Mesenchymal stem cell (in vitro differentiated cells and primary cell): ENCODE results near the gene RHOXF2.
"Not testable (repeated sequence)": the region's sequence is repeated elsewhere in the genome, so short reads cannot be mapped to it uniquely, and the experiment has no call there.

Experiments
- DNase-seq: peaks from one replicate; pipeline ENCODE4 v3.0.0-alpha.2; 2013
- H2AFZ ChIP-seq: one replicate; pipeline ENCODE4 v1.6.1; 2013; ENCODE audit warnings: low read depth, mild to moderate bottlenecking, control low read depth, inconsistent platforms, low read length, moderate library complexity
- H2AK5ac ChIP-seq: 2 replicates; pipeline ENCODE4 v1.6.1; 2013; ENCODE audit warnings: low read length, moderate library complexity, mild to moderate bottlenecking, inconsistent platforms; ENCODE audit not compliant: severe bottlenecking
- H2BK120ac ChIP-seq: one replicate; pipeline ENCODE4 v1.6.1; 2013; ENCODE audit warnings: low read depth, mild to moderate bottlenecking, inconsistent platforms, low read length, moderate library complexity
- H2BK12ac ChIP-seq, 2 experiments: one replicate each; pipeline ENCODE4 v1.6.1; 2013; ENCODE audit warnings: inconsistent platforms in 2 of 2, low read length in 2 of 2, mild to moderate bottlenecking in 2 of 2, moderate library complexity in 2 of 2, control low read depth in 1 of 2
- H2BK15ac ChIP-seq: one replicate; pipeline ENCODE4 v1.6.1; 2013; ENCODE audit warnings: mild to moderate bottlenecking, low read depth, inconsistent platforms; ENCODE audit not compliant: poor library complexity, severe bottlenecking
- H2BK5ac ChIP-seq: 2 replicates; pipeline ENCODE4 v1.6.1; 2013; ENCODE audit warnings: low read depth, mild to moderate bottlenecking, low read length, control low read depth, inconsistent platforms; ENCODE audit not compliant: poor library complexity, severe bottlenecking
- H3K14ac ChIP-seq, 2 experiments: one replicate each; pipeline ENCODE4 v1.6.1; 2013; ENCODE audit warnings: inconsistent platforms in 2 of 2, low read length in 2 of 2, control low read depth in 1 of 2, mild to moderate bottlenecking in 1 of 2, moderate library complexity in 1 of 2
- H3K18ac ChIP-seq, 2 experiments: one replicate each; pipeline ENCODE4 v1.6.1; 2013; ENCODE audit warnings: inconsistent platforms in 2 of 2, low read length in 2 of 2, control low read depth in 1 of 2, low read depth in 1 of 2, mild to moderate bottlenecking in 1 of 2
- H3K23ac ChIP-seq, 2 experiments: one replicate each; pipeline ENCODE4 v1.6.1; 2013; ENCODE audit warnings: inconsistent platforms in 2 of 2, low read length in 2 of 2, mild to moderate bottlenecking in 2 of 2, moderate library complexity in 2 of 2, control low read depth in 1 of 2
- H3K27ac ChIP-seq: 2 replicates; pipeline ENCODE4 v1.5.1; 2013; ENCODE audit warnings: mild to moderate bottlenecking, moderate library complexity, low read length, control low read depth, inconsistent platforms; ENCODE audit not compliant: poor library complexity, severe bottlenecking
- H3K27me3 ChIP-seq, 2 experiments: 2 replicates each; pipeline versions ENCODE4 v1.6.1 to v1.7.0; 2013; ENCODE audit warnings: low read length in 2 of 2, mild to moderate bottlenecking in 2 of 2, moderate library complexity in 2 of 2, control low read depth in 1 of 2, inconsistent platforms in 1 of 2; ENCODE audit not compliant: control insufficient read depth in 1 of 2, insufficient read depth in 1 of 2
- H3K36me3 ChIP-seq, 2 experiments: 2 replicates each; pipeline versions ENCODE4 v1.6.1 to v1.7.0; 2013; ENCODE audit warnings: low read length in 2 of 2, control low read depth in 1 of 2, inconsistent platforms in 1 of 2, low read depth in 1 of 2, mild to moderate bottlenecking in 1 of 2; ENCODE audit not compliant: insufficient read depth in 2 of 2, control insufficient read depth in 1 of 2
- H3K4ac ChIP-seq, 2 experiments: one replicate each; pipeline ENCODE4 v1.6.1; 2013; ENCODE audit warnings: inconsistent platforms in 2 of 2, low read length in 2 of 2, mild to moderate bottlenecking in 2 of 2, moderate library complexity in 2 of 2, control low read depth in 1 of 2, low read depth in 1 of 2
- H3K4me1 ChIP-seq: 2 replicates; pipeline ENCODE4 v1.6.1; 2013; ENCODE audit warnings: low read depth, low read length, control low read depth; ENCODE audit not compliant: control insufficient read depth, insufficient read depth
- H3K4me2 ChIP-seq: 2 replicates; pipeline ENCODE4 v1.6.1; 2013; ENCODE audit warnings: low read length, mild to moderate bottlenecking, inconsistent platforms; ENCODE audit not compliant: poor library complexity, severe bottlenecking
- H3K4me3 ChIP-seq, 2 experiments: 2 replicates each; pipeline versions ENCODE4 v1.5.1 to v1.7.0; 2013; ENCODE audit warnings: low read length in 2 of 2, mild to moderate bottlenecking in 2 of 2, control low read depth in 1 of 2, low read depth in 1 of 2; ENCODE audit not compliant: insufficient read depth in 1 of 2
- H3K79me1 ChIP-seq: replicated peaks from 2 replicates; pipeline ENCODE4 v1.6.1; 2013; ENCODE audit warnings: mild to moderate bottlenecking, control low read depth, low read length, inconsistent platforms; ENCODE audit not compliant: poor library complexity, severe bottlenecking
- H3K9ac ChIP-seq: 2 replicates; pipeline ENCODE4 v1.7.0; 2013; ENCODE audit warnings: mild to moderate bottlenecking, low read length, moderate library complexity
- H3K9me3 ChIP-seq: 2 replicates; pipeline ENCODE4 v1.7.0; 2013; ENCODE audit warnings: mild to moderate bottlenecking, low read length; ENCODE audit not compliant: control insufficient read depth
- H4K8ac ChIP-seq: one replicate; pipeline ENCODE4 v1.6.1; 2013; ENCODE audit warnings: inconsistent platforms, mild to moderate bottlenecking, low read length, moderate library complexity
- H4K91ac ChIP-seq: one replicate; pipeline ENCODE4 v1.6.1; 2013; ENCODE audit warnings: mild to moderate bottlenecking, low read length, inconsistent platforms
- WGBS: methylation state at CpG from one replicate; pipeline ENCODE4 v1.1.7; 2013; ENCODE audit warnings: mixed read lengths; 5-methylcytosine and 5-hydroxymethylcytosine counted together

Gene RHOXF2

GRCh38 chrX:120159086-120159485 lies 673 bp downstream of the RHOXF2 start:
- not testable (repeated sequence) for H2AFZ ChIP-seq, H3K4ac ChIP-seq, H3K14ac ChIP-seq, H3K4me1 ChIP-seq, H2BK5ac ChIP-seq, H2BK15ac ChIP-seq, H3K23ac ChIP-seq, H2BK12ac ChIP-seq, H2AK5ac ChIP-seq, H4K8ac ChIP-seq, H3K27ac ChIP-seq, DNase-seq, H3K4me2 ChIP-seq, H4K91ac ChIP-seq, H3K18ac ChIP-seq, H3K4me3 ChIP-seq, H3K36me3 ChIP-seq, H3K9me3 ChIP-seq, H2BK120ac ChIP-seq, H3K27me3 ChIP-seq, H3K79me1 ChIP-seq, H3K9ac ChIP-seq
- WGBS: no CpG with 5 or more reads among the region's 33 CpGs

- no CpG with 5 or more reads among the region's 6 CpGs for WGBS
- not testable (repeated sequence) for DNase-seq, H3K36me3 ChIP-seq, H2BK15ac ChIP-seq, H3K18ac ChIP-seq, H3K27me3 ChIP-seq, H4K8ac ChIP-seq, H3K4me2 ChIP-seq, H3K4ac ChIP-seq, H3K79me1 ChIP-seq, H3K9me3 ChIP-seq, H2AK5ac ChIP-seq, H3K27ac ChIP-seq, H2BK5ac ChIP-seq, H2BK120ac ChIP-seq, H4K91ac ChIP-seq, H3K4me3 ChIP-seq, H3K4me1 ChIP-seq, H3K14ac ChIP-seq, H2BK12ac ChIP-seq, H3K23ac ChIP-seq, H2AFZ ChIP-seq, H3K9ac ChIP-seq
These were observed 34.8 kb downstream of the RHOXF2 start for GRCh38 chrX:120193254-120193653.

DNA sequence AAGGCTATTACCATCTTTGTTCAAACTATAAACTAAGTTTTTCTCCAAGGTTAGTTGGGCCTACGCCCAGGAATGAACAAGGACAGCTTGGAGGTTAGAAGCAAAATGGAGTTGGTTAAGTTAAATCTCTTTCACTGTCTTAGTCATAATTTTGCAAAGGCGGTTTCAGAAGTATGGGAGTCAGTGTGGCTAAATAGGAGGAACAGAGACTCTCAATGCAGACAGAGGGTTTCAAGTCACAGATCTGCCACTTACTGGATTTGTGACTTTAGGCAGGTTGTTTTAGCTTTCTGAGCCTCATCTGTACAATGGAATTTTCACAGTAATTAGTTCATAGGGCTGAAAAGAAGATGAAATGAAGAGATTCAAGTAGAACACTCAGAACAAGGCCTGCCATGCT lies 35.3 kb downstream of the RHOXF2 start:
- not testable (repeated sequence) for H3K4me2 ChIP-seq, H2AFZ ChIP-seq, H2AK5ac ChIP-seq, H2BK15ac ChIP-seq, H4K91ac ChIP-seq, H2BK5ac ChIP-seq, H3K4ac ChIP-seq, H3K4me3 ChIP-seq, H2BK120ac ChIP-seq, H3K14ac ChIP-seq, H3K23ac ChIP-seq, H3K27ac ChIP-seq, H3K9me3 ChIP-seq, DNase-seq, H3K9ac ChIP-seq, H3K27me3 ChIP-seq, H3K36me3 ChIP-seq, H3K18ac ChIP-seq, H2BK12ac ChIP-seq, H3K79me1 ChIP-seq, H4K8ac ChIP-seq, H3K4me1 ChIP-seq
- no CpG with 5 or more reads among the region's 2 CpGs for WGBS

GRCh38 chrX:120195786-120196185 lies 37.4 kb downstream of the RHOXF2 start:
- not testable (repeated sequence) for DNase-seq

More at GRCh38 chrX:120195786-120196185, 37.4 kb downstream of the RHOXF2 start:
- not testable (repeated sequence) for H3K23ac ChIP-seq, H3K4me2 ChIP-seq, H4K91ac ChIP-seq, H2AFZ ChIP-seq, H3K9ac ChIP-seq, H4K8ac ChIP-seq, H3K4me3 ChIP-seq, H3K79me1 ChIP-seq, H3K36me3 ChIP-seq, H2BK120ac ChIP-seq, H3K27me3 ChIP-seq, H3K9me3 ChIP-seq, H3K14ac ChIP-seq, H2BK15ac ChIP-seq, H2AK5ac ChIP-seq, H2BK5ac ChIP-seq, H3K4me1 ChIP-seq, H2BK12ac ChIP-seq, H3K18ac ChIP-seq, H3K27ac ChIP-seq, H3K4ac ChIP-seq
- WGBS: no CpG with 5 or more reads among the region's 6 CpGs
